ENCODE measurements around the gene NEDD4.
"Not testable (repeated sequence)": the region's sequence is repeated elsewhere in the genome, so short reads cannot be mapped to it uniquely, and the experiment has no call there.

NEDD4 gene

DNA sequence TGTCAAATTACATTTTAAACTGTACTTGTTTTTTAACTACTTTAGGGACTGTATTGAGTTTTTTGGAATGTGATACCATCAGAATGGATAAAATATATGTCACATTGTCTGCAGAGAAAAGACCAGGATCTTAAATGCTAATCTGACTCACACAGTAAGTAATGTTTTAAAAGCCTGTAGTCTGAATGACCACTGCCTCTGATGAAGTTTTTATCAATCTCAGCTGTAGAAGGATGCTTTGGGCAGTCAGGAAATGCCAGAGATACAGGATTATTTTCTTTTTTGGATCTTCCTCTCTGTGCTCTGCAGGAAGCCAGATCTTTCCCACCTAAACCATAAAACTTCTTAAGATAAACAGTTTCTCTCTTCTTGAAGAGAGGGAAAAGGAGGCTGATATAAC, 177.4 kb downstream of the NEDD4 start:
- in situ Hi-C loops (cut with HindIII; ENCODE audit: low pct_ligation_motif_present, low pct_unique_long_range_greater_than_20kb, low sequenced_read_pairs): no loop called here
- DNase-seq: no peak

DNA sequence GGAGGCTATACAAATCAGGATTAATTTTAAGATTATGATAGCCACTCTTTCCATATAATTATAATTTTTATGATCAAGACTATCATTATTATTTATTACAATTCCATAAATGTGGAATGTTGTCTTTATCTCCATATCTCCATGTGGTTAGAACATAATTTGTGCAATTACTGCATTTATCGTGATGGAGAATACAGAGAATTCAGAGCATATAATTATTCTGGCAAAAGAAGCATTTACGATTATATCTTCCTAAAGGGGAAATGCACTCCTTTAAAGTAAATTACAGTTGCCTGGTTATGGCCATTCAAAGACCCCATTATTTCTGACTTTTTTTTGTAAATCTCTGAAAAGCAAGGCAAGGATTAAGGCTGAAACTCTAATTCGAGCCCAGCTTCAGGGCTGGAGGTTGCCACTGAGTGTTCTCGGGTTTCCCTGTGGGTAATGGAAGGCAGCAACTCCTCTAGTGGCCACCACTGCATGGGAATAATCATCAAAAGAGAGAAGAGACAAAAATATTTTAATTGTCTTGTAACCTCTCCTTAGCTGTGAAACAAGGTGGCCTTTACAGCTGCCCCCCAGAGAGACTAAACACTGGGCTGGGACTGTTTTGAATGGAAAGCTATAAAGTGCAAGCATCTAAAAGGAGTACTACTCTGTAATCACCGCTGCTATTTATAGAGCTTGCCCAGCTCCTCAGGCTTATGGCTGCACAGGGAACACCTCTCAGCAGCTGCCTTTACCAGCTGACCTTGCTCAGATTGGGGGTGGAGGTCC, 190.6 kb downstream of the NEDD4 start:
- in situ Hi-C loops (cut with HindIII; ENCODE audit: low pct_ligation_motif_present, low pct_unique_long_range_greater_than_20kb, low sequenced_read_pairs): no loop called here

DNA sequence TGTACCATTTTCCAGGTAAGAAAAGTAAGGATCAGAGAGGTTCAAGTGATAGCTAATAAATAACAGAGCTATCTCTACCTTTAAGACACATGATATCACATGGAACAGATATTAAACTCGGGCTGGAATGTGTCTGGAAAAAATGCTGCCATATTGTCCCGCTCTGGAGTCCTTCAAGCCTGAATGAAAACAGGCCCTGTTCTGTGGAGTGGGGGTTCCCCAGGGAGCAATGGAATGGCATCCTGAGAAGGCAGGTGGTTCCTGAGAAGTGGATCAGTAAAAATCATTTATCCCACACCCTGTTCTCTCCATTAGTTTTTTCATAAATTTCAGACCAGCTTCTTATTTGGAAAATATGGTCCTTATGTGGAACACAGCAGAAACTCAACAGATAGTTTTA, 193.2 kb downstream of the NEDD4 start:
- DNase-seq: no peak
- in situ Hi-C loops (cut with HindIII; ENCODE audit: low pct_ligation_motif_present, low pct_unique_long_range_greater_than_20kb, low sequenced_read_pairs): no loop called here

More for the DNA sequence above, 190.6 kb downstream of the NEDD4 start:
- DNase-seq: no peak

DNA sequence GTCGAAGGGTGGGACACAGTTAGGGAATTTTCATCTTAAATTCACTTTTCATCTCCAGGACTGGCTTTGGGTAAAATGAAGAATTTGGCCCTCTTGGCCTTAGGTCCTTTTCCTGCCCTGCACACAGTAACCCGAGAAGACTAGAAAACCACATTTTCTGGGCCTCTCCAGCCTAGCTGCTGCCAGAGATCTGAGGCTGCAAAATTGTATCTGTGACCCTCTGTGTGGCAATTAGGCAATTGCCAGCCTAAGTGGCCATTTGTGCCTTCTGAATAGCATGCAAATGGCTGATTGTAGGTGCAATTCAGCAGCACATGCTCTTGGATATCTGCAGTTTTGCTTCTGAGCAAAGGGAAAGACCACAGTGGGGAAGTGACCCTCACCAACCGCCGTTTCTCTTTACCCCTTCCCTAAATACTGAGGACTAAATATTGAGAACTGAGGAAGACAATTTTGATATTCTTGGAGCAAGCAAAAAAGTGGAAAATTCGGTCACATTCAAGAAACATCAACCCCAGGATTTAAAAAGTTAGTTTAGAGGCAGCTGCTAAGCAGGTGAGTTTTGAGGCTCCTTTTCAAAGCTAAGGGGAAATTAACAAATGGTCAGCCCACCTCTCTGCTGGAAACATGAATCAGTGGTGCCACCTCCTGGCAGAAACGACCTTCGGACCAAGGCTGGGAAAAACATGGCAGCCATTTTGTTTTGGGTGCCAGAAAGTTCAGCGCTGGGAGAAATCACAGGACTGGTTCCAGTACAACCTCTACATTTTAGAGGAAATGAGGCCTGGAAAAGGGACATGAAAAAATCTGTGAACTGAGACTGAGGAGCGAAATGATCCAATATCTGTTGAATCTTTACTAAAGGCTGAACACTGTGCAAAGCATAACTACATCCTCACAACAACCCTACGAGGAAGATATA, 193.9 kb downstream of the NEDD4 start:
- peak; percentile 58 for DNase-seq
- in situ Hi-C loops (cut with HindIII; ENCODE audit: low pct_ligation_motif_present, low pct_unique_long_range_greater_than_20kb, low sequenced_read_pairs): no loop called here

- DNase-seq: no peak
- in situ Hi-C loops (cut with HindIII; ENCODE audit: low pct_ligation_motif_present, low pct_unique_long_range_greater_than_20kb, low sequenced_read_pairs): no loop called here
Measured at GRCh38 chr15:55796321-55796965, 197.0 kb downstream of the NEDD4 start.

- in situ Hi-C loops (cut with HindIII; ENCODE audit: low pct_ligation_motif_present, low pct_unique_long_range_greater_than_20kb, low sequenced_read_pairs): no loop called here
Measured at GRCh38 chr15:55795031-55795430, 198.4 kb downstream of the NEDD4 start.

GRCh38 chr15:55791551-55792400, 201.6 kb downstream of the NEDD4 start:
- DNase-seq: peak; percentile 19

More at GRCh38 chr15:55795031-55795430, 198.4 kb downstream of the NEDD4 start:
- DNase-seq: no peak

DNA sequence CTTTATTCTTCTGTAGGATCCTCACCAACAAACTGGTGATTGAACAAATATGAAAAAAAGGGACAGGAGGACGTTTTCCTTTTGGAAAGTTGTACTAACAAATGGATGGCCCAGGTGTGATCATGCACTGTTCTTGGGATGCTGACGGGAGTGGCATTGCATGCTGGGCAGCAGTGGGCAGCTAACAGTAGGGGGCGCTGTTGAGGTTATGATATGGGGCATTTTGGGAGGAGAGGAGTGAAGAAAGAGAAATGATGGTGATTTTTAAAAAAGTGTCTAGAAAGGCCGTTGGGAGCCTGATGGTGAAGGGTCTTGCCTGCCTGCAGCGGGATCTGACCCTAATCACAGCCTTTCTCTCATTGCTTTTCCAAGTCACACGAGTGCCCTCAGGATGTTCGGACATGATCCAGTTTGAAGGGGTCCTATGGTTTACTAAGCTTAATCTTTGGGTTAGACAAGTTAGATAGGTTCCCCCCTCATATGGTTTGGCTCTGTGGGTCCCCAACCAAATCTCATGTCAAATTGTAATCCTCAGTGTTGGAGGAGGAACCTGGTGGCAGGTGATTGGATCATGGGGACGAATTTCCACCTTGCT, 204.2 kb downstream of the NEDD4 start:
- no peak for DNase-seq
- in situ Hi-C loops (cut with HindIII; ENCODE audit: low pct_ligation_motif_present, low pct_unique_long_range_greater_than_20kb, low sequenced_read_pairs): no loop called here

More at GRCh38 chr15:55791551-55792400, 201.6 kb downstream of the NEDD4 start:
- in situ Hi-C loops (cut with HindIII; ENCODE audit: low pct_ligation_motif_present, low pct_unique_long_range_greater_than_20kb, low sequenced_read_pairs): no loop called here

GRCh38 chr15:55786341-55786740, 207.1 kb downstream of the NEDD4 start:
- in situ Hi-C loops (cut with HindIII; ENCODE audit: low pct_ligation_motif_present, low pct_unique_long_range_greater_than_20kb, low sequenced_read_pairs): no loop called here
- no peak for DNase-seq

- DNase-seq; in situ Hi-C loops (cut with HindIII; ENCODE audit: low pct_ligation_motif_present, low pct_unique_long_range_greater_than_20kb, low sequenced_read_pairs): not testable (repeated sequence)
Measured at GRCh38 chr15:55785593-55785992, 207.8 kb downstream of the NEDD4 start.

- DNase-seq: no peak
- in situ Hi-C loops (cut with HindIII; ENCODE audit: low pct_ligation_motif_present, low pct_unique_long_range_greater_than_20kb, low sequenced_read_pairs): no loop called here
Measured at GRCh38 chr15:55784286-55784685, 209.1 kb downstream of the NEDD4 start.

GRCh38 chr15:55782901-55783300, 210.5 kb downstream of the NEDD4 start:
- in situ Hi-C loops (cut with HindIII; ENCODE audit: low pct_ligation_motif_present, low pct_unique_long_range_greater_than_20kb, low sequenced_read_pairs): no loop called here
- DNase-seq: no peak

- in situ Hi-C loops (cut with HindIII; ENCODE audit: low pct_ligation_motif_present, low pct_unique_long_range_greater_than_20kb, low sequenced_read_pairs): no loop called here
- no peak for DNase-seq
Measured at GRCh38 chr15:55780292-55780691, 213.1 kb downstream of the NEDD4 start.

DNA sequence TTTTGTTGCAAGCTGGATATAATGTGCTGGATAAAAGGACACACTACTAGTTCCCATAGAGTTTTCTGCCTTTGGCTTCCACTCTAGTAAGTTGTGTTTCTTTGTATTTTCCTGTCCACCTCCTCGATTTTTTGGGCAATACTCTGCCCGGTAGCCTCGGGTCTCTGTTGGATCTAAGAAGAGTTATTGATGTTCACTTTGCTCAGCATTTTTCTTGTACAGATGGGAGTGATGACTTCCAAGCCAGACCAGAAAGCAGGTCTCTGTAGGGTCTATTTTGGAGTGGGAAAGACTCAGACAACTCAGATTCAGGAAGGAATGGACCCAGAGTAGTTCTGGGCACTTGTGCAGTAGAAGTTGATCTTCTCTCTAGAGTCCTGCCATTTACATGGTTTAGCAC, 214.5 kb downstream of the NEDD4 start:
- in situ Hi-C loops (cut with HindIII; ENCODE audit: low pct_ligation_motif_present, low pct_unique_long_range_greater_than_20kb, low sequenced_read_pairs): no loop called here
- DNase-seq: no peak
